ENCODE results near the gene COL9A1.

Gene COL9A1

GRCh38 chr6:70266142-70266541, 36.7 kb downstream of the COL9A1 start:
- Histone ChIP-seq H3K79me2 (ENCODE audit: low read length) (no peaks in the 10 kb centered on the region), H3F3A (ENCODE audit: insufficient read depth, low read length) (no peaks in the 10 kb centered on the region), H3K9me3 (replicated peaks; ENCODE audit: insufficient read depth, low read length) (no peaks in the 10 kb centered on the region), H3K36me3 (replicated peaks; ENCODE audit: insufficient read depth, low read length) (no peaks in the 10 kb centered on the region), H2AFZ (ENCODE audit: low read length) (no peak overlapping the region), H3K4me1 (ENCODE audit: low read length) (no peaks in the 10 kb centered on the region), H3K27me3 (replicated peaks; ENCODE audit: insufficient read depth, low read length) (no peaks in the 10 kb centered on the region), H4K20me1 (ENCODE audit: insufficient read depth, low read length) (no peaks in the 10 kb centered on the region), H3K4me2 (ENCODE audit: low read depth, low read length) (no peak overlapping the region), H3K27ac (ENCODE audit: low read length) (no peak overlapping the region), H3K9me2 (replicated peaks; ENCODE audit: insufficient read depth, low read length) (no peaks in the 10 kb centered on the region), H3K4me3 (ENCODE audit: low read length) (no peak overlapping the region), H3K9ac (ENCODE audit: low read length) (no peak overlapping the region)
- DNase-seq: no peak
- TF ChIP-seq EZH2 (optimal IDR thresholded peaks at IDR 0.05; ENCODE audit: low read depth, low read length): no peak
- TF ChIP-seq, protein P1, sequence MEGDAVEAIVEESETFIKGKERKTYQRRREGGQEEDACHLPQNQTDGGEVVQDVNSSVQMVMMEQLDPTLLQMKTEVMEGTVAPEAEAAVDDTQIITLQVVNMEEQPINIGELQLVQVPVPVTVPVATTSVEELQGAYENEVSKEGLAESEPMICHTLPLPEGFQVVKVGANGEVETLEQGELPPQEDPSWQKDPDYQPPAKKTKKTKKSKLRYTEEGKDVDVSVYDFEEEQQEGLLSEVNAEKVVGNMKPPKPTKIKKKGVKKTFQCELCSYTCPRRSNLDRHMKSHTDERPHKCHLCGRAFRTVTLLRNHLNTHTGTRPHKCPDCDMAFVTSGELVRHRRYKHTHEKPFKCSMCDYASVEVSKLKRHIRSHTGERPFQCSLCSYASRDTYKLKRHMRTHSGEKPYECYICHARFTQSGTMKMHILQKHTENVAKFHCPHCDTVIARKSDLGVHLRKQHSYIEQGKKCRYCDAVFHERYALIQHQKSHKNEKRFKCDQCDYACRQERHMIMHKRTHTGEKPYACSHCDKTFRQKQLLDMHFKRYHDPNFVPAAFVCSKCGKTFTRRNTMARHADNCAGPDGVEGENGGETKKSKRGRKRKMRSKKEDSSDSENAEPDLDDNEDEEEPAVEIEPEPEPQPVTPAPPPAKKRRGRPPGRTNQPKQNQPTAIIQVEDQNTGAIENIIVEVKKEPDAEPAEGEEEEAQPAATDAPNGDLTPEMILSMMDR (IDR thresholded peaks at IDR 0.05; ENCODE audit: low read length): no peak
- no peak for TF ChIP-seq EZH2phosphoT487 (IDR thresholded peaks at IDR 0.05; ENCODE audit: low read length)

DNA sequence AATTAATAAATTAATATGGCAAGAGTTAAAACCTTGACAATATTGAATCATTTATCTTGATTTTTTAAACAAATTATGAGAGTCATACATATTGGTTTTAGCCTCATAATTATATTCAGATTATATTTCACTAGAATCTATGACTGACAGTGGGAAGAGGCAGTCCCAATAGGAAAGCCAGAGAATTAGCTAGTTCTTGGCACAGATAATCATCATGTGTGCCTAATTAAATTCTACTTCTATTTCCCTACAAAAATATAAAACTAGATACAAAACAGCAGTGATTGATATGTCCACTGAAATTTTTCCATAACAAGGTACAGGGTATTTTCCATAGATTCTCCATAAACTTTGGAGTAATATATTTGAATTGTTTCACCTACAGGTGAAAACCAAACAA, 38.6 kb downstream of the COL9A1 start:
- H3K4me1 ChIP-seq (ENCODE audit: low read length): no peaks in the 10 kb centered on the region
- DNase-seq: no peak
- H2AFZ ChIP-seq (ENCODE audit: low read length): no peak overlapping the region
- H3K79me2 ChIP-seq (ENCODE audit: low read length): no peaks in the 10 kb centered on the region
- H3K9me3 ChIP-seq (replicated peaks; ENCODE audit: insufficient read depth, low read length): no peaks in the 10 kb centered on the region
- no peak overlapping the region for H3K27ac ChIP-seq (ENCODE audit: low read length)
- no peaks in the 10 kb centered on the region for H3F3A ChIP-seq (ENCODE audit: insufficient read depth, low read length)
- no peaks in the 10 kb centered on the region for H3K9me2 ChIP-seq (replicated peaks; ENCODE audit: insufficient read depth, low read length)
- no peaks in the 10 kb centered on the region for H4K20me1 ChIP-seq (ENCODE audit: insufficient read depth, low read length)
- no peaks in the 10 kb centered on the region for H3K27me3 ChIP-seq (replicated peaks; ENCODE audit: insufficient read depth, low read length)
- H3K9ac ChIP-seq (ENCODE audit: low read length): no peak overlapping the region
- TF ChIP-seq EZH2phosphoT487 (IDR thresholded peaks at IDR 0.05; ENCODE audit: low read length) (no peak), EZH2 (optimal IDR thresholded peaks at IDR 0.05; ENCODE audit: low read depth, low read length) (no peak)
- TF ChIP-seq, protein P1 (IDR thresholded peaks at IDR 0.05; ENCODE audit: low read length): no peak
- H3K4me3 ChIP-seq (ENCODE audit: low read length): no peak overlapping the region
- H3K4me2 ChIP-seq (ENCODE audit: low read depth, low read length): no peak overlapping the region
- no peaks in the 10 kb centered on the region for H3K36me3 ChIP-seq (replicated peaks; ENCODE audit: insufficient read depth, low read length)

DNA sequence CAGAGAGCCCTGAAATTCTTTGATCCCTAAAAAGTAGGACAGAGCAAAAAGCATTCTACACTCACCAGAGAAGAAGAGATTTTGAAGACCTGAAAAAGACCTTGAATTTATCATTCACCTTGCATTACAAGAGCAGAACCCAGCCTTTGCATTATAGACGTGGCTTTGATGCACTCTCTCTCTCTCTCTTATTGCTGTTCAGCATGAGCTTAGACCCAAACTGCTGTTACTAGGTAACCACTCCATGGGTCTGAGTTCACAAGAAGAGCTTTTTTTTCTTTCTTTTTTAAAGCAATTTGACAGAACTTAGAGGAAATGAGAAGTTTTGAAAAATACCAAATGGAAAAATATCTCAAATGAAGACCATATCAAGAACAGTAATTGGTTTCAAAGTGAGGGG, 44.4 kb downstream of the COL9A1 start:
- Histone ChIP-seq H3K4me2 (ENCODE audit: low read depth, low read length) (no peak overlapping the region), H3K9ac (ENCODE audit: low read length) (no peak overlapping the region), H3K4me3 (ENCODE audit: low read length) (no peak overlapping the region), H3K4me1 (ENCODE audit: low read length) (no peaks in the 10 kb centered on the region), H2AFZ (ENCODE audit: low read length) (no peak overlapping the region), H3K79me2 (ENCODE audit: low read length) (no peaks in the 10 kb centered on the region), H3K9me3 (replicated peaks; ENCODE audit: insufficient read depth, low read length) (no peaks in the 10 kb centered on the region), H3K27ac (ENCODE audit: low read length) (no peak overlapping the region), H3K36me3 (replicated peaks; ENCODE audit: insufficient read depth, low read length) (no peaks in the 10 kb centered on the region), H3K9me2 (replicated peaks; ENCODE audit: insufficient read depth, low read length) (no peaks in the 10 kb centered on the region), H3K27me3 (replicated peaks; ENCODE audit: insufficient read depth, low read length) (no peaks in the 10 kb centered on the region), H4K20me1 (ENCODE audit: insufficient read depth, low read length) (no peaks in the 10 kb centered on the region), H3F3A (ENCODE audit: insufficient read depth, low read length) (no peaks in the 10 kb centered on the region)
- DNase-seq: no peak
- TF ChIP-seq EZH2phosphoT487 (IDR thresholded peaks at IDR 0.05; ENCODE audit: low read length): no peak
- TF ChIP-seq EZH2 (optimal IDR thresholded peaks at IDR 0.05; ENCODE audit: low read depth, low read length): no peak
- TF ChIP-seq, protein P1 (IDR thresholded peaks at IDR 0.05; ENCODE audit: low read length): no peak
